H1 (cell line): Measurements from ENCODE around the gene BNC2. TPM values are rescaled to one million over a fixed set of nuclear protein-coding genes. Genes with fewer than 3 reads are reported as not detected.

Experiments
- ATF3 ChIP-seq: IDR thresholded peaks from 2 replicates; pipeline ENCODE4 v1.6.1; 2011; ENCODE audit warnings: low read depth, mild to moderate bottlenecking, low read length; ENCODE audit not compliant: insufficient read depth
- polyA plus RNA-seq, 7 experiments: library from polyadenylated mRNA; depleted of rRNA in 3 of 7; stranded (reverse) in 5 of 7; unstranded in 2 of 7; fragments of >200 nt in 5 of 7; fragments of 200-250 nt in 2 of 7; gene quantifications; 1 replicate in 5 of 7; 2 replicates in 1 of 7; 4 replicates in 1 of 7; pipeline versions ENCODE4 v1.2.1 to v1.2.3, GENCODE V29; 2011 to 2013; ENCODE audit warnings: missing spikeins in 2 of 7, mixed read lengths in 2 of 7
- total RNA-seq: library from RNA; stranded (reverse); fragmentation: NEBNext Ultra II Directional; extraction: Animal tissue kit (Norgen Biotek cat#: 25700); gene quantifications from 2 replicates; pipeline ENCODE4 v1.2.1, GENCODE V29; 2021

Gene BNC2
- total and polyA plus RNA-seq, 2 of the 8 experiments (the other 6 are each of a cell fraction or from before 2014, with no cell fraction given) = 16.0 to 26.8 TPM

GRCh38 chr9:16509997-16510396 is 360.5 kb downstream of the BNC2 start (continued):
- no peak for TF ChIP-seq ATF3
